GM18507 (cell line): Measurements from ENCODE around the gene TRIAP1.
"Not testable (repeated sequence)": the region's sequence is repeated elsewhere in the genome, so short reads cannot be mapped to it uniquely, and the experiment has no call there.

Experiments
- DNase-seq: peaks from one replicate; pipeline ENCODE4 v3.0.0; 2011; ENCODE audit warnings: low read depth; ENCODE audit not compliant: insufficient read length; ENCODE audit errors: extremely low spot score
- FAIRE-seq: peaks from 2 replicates; lab custom pipeline; 2011; peaks lifted over from hg19 to GRCh38; lab: Jason Lieb, UNC

Gene TRIAP1

GRCh38 chr12:120469450-120470149 is 23.4 kb upstream of the TRIAP1 start, which contains the start of gene SRSF9:
Gene SRSF9, minus strand, starts transcription at chr12:120469748. Its CDS starts 139 bp downstream, at chr12:120469609.
- DNase-seq (peak; percentile 100), FAIRE-seq (peak; percentile 87)

GRCh38 chr12:120468821-120469449 is 22.8 kb upstream of the TRIAP1 start:
- peak; percentile 38 for DNase-seq
- FAIRE-seq: no peak

GRCh38 chr12:120468325-120468820 is 22.2 kb upstream of the TRIAP1 start:
- peak; percentile 49 for FAIRE-seq
- DNase-seq: no peak

GRCh38 chr12:120467439-120467838 is 21.3 kb upstream of the TRIAP1 start:
- FAIRE-seq (no peak), DNase-seq (no peak)

- FAIRE-seq (no peak), DNase-seq (no peak)
These were observed 20.6 kb upstream of the TRIAP1 start for GRCh38 chr12:120466560-120467315.

- no peak for FAIRE-seq
- DNase-seq: no peak
These were observed 19.6 kb upstream of the TRIAP1 start for GRCh38 chr12:120465756-120466155.

GRCh38 chr12:120463712-120464111 is 17.5 kb upstream of the TRIAP1 start:
- no peak for DNase-seq
- FAIRE-seq: no peak

- DNase-seq (no peak), FAIRE-seq (no peak)
These were observed 16.0 kb upstream of the TRIAP1 start for GRCh38 chr12:120462099-120462640.

- FAIRE-seq (no peak), DNase-seq (no peak)
These were observed 14.0 kb upstream of the TRIAP1 start for GRCh38 chr12:120460157-120460556.

- FAIRE-seq (no peak), DNase-seq (no peak)
These were observed 10.9 kb upstream of the TRIAP1 start for GRCh38 chr12:120457133-120457532.

GRCh38 chr12:120455302-120455701 is 9.1 kb upstream of the TRIAP1 start:
- no peak for FAIRE-seq
- DNase-seq: no peak

GRCh38 chr12:120453977-120454376 is 7.8 kb upstream of the TRIAP1 start:
- DNase-seq (no peak), FAIRE-seq (peak; percentile 5)

- DNase-seq: no peak
- FAIRE-seq: no peak
These were observed 7.0 kb upstream of the TRIAP1 start for GRCh38 chr12:120453060-120453750.

- not testable (repeated sequence) for FAIRE-seq
These were observed 6.3 kb upstream of the TRIAP1 start for GRCh38 chr12:120452524-120452923.

GRCh38 chr12:120447992-120448391 is 1.8 kb upstream of the TRIAP1 start:
- FAIRE-seq: no peak
- no peak for DNase-seq

More at GRCh38 chr12:120452524-120452923, 6.3 kb upstream of the TRIAP1 start:
- DNase-seq: not testable (repeated sequence)

GRCh38 chr12:120446844-120447178 is 627 bp upstream of the TRIAP1 start:
- FAIRE-seq, DNase-seq: not testable (repeated sequence)

- DNase-seq (no peak), FAIRE-seq (no peak)
These were observed 1.5 kb downstream of the TRIAP1 start for GRCh38 chr12:120444676-120445075.

GRCh38 chr12:120439646-120440247 is 6.4 kb downstream of the TRIAP1 start:
- peak; percentile 54 for DNase-seq

More at GRCh38 chr12:120439646-120440247, 6.4 kb downstream of the TRIAP1 start:
- FAIRE-seq: no peak
